Effector CD8-positive, alpha-beta T cell (primary cell): ENCODE data around the gene TRPC1.
"Not testable (repeated sequence)": the region's sequence is repeated elsewhere in the genome, so short reads cannot be mapped to it uniquely, and the experiment has no call there.

Experiments
- DNase-seq: peaks from one replicate; lab custom pipeline; 2025; lab: John Stamatoyannopoulos, UW

TRPC1 gene

DNA sequence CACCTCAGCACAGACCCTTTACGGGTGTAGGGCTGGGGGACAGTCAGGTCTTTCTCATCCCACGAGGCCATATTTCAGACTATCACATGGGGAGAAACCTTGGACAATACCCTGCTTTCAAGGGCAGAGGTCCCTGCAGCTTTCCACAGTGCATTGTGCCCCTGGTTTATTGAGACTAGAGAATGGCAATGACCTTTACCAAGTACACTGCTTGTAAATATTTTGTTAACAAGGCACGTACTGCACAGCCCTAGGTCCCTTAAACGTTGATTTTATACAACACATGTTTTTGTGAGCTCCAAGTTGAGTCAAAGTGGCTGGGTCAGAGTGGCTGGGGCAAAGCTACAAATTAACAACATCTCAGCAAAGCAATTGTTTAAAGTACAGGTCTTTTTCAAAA lies 28.8 kb downstream of the TRPC1 start:
- DNase-seq: not testable (repeated sequence)

DNA sequence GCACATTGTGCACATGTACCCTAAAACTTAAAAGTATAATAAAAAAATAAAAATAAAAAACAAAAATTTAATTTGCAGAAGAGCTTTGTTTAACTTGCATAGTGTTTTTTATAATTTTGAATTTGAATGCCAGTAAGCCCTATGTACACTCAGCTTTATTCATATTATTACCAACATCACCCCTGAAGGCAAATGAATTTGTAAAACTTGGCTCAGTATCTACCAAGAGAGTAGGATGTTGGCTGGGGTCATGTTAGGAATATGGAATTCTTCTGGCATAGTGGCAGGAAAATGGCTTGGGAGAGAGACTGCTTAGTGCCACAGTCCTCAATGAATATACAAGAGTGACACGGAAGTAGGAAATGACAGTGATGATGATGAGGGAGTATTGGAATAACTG lies 30.7 kb downstream of the TRPC1 start:
- DNase-seq: no peak

DNA sequence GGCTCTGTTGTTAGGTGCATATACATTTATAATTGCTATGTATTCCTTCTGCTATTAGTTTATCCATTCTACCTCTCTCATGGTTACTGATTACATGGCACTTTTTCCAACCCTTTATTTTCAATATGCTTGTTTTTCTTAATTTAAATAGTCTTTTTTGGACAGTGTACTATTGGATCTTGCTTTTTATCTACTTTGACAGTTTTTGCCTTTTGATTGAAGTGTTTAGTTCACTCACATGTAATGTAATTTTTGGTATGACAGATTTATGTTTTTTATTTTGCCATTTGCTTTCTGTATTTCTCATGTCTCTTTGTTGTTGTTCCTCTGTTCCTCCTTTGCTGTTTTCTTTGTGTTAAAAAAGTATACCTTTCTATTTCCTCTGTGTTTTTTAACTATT lies 44.5 kb downstream of the TRPC1 start:
- no peak for DNase-seq

DNA sequence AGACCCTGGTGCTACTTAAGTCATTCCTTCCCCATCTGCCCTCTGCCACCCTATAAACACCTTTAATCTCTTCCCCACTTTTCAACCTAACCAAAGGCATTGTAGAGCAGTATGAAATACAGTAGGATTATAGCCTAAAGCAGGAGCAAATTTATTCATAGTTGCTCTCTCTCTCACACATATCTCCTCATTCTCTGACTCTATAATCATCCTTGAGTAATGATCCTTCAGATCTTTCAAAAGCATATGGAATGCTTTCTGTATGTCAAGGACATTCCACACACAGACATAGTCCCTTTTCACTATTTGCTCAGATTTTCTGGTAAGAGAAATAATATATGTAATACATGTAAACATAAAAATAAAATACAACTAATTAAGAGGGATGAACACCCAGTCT lies 54.1 kb downstream of the TRPC1 start:
- no peak for DNase-seq

DNA sequence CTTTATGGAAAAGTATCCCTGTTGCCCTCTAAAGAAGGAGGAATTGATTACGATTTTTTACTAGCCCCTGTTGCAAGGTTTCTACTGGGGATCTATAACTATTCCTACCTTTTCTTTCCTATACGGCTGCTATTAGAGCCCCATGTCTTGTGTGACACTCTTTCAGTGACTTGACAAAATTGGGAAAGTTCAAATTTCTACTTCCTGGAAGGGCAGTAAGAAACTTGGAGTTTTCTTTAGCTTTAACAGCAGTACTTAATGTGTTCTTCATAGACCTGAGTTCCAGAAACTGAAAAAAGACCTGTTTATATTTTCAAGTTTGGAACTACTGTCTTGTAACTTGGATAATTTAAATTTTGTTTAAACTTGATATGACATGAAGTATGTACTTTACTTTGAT lies 54.7 kb downstream of the TRPC1 start:
- DNase-seq: no peak

DNA sequence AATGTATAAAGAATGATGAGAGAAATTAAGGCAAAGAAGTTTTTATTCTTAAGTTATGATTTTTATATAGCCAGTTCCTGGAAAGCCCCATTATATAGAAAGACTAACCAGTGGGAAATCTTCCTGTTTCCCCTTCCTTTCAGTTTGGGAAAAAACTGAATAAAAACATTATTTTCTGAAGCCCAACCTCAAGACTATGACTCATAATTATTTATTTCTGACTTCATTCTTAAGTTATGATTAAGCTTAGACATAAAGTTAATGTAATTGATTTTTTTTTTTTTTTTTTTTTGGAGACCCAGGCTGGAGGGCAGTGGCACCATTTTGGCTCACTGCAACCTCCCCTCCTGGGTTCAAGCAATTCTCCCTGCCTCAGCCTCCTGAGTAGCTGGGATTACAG lies 55.8 kb downstream of the TRPC1 start:
- no peak for DNase-seq

DNA sequence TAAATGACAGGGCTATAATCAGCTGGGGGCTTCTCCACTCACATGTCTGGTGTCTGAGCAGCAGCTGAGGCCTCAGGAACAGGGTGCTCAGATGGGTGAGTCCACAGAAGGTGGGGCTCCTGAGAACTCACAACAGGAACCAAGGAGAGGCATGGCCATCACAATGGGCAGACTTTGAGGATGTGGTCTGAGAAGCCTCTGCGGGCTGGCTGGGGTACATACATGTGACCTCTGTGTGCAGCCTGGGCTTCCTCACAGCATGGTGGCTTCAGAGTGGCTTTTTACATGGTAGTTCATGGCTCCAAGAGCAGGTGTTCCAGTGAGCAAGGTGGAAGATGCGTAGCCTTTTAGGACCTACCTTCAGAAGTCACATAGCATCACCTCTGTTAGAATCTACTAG lies 58.8 kb downstream of the TRPC1 start:
- no peak for DNase-seq

DNA sequence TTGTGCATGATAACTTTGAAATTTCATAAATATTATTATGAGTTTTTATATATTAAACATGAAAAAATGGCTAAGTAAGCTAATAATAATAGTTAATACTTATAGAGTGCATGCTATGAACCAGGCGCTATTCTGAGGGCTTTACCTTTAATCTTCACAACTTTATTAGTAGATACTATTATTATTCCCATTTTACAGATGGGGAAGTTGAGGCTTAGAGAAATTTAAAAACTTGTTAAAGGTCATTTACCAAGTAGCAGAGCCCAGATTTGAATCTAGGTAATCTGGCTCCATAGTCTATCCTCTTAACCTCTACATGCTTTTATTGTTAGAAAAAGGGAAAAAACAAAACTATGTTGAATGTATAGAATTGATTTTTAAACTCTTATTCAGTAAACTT lies 60.4 kb downstream of the TRPC1 start:
- DNase-seq: no peak

DNA sequence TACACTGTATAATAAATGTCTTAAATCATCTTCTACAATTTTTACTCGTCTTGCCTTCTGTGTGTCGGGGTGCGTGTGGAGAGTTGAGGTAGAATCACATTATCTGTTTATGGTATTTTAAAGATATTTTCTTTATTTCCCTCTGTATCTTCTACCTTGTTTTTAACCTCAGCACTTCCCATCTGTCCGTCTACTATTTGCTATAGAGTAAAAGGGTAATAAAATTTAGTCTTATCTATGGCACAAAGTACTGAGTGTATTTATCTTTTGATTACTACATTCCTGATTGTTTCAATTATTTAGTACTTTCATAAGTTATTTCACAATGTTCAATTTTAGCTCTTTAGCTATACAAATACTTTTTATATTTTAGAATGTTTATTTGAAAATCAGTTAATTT lies 62.2 kb downstream of the TRPC1 start:
- no peak for DNase-seq

DNA sequence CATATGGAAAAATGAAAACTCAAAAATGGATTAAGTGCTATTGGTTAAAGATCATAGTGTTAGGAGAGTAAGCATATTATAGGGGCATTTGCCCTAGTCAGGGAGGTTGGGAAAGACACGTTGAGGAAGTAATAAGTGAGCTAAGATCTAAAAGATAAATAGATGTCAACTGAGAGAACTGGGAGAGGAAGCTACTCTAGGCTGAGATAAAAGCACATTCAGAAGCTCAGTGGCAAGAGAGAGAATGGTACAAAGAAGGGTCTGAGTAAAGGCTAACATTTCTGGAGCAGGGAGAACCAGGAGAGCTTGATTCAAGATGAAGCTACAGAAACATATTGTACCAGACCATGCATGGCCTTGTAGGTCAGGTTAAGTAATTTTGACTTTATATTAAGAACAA lies 63.9 kb downstream of the TRPC1 start:
- no peak for DNase-seq

DNA sequence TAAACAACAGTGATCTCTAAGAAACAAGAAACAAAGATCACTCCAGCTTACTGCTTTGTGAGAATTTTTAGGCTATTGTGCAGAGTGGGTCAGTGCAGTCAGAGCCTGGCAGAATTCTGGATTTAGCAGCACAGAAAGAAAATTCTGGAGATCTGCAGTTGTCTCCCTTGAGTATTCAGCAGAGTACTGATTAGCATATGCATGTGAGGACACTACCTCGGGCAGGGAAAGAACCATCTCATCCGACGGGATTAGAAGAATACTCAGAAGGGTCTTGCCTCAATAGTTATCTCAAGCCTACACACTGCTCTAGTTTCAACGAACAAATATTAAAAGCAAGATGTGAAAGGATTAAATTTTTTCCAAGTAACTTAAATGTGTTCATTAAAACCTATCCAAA lies 70.7 kb downstream of the TRPC1 start:
- no peak for DNase-seq

DNA sequence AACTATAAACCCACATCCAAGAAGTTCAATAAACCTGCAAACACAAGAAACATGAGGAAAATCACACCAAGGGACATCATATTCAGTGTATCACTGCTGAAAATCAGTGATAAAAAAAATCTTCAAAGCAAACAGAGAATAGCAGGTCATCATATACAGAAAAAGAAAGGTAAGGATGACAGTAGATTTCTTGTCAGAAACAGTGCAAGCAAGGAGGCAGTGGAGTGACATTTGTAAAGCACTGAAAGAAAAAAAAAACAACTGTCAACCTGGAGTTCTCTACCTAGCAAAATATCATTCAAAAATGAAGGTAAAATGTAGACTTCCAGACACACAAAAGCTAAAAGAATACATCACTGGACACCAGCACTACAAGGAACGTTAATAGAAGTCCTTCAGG lies 71.5 kb downstream of the TRPC1 start:
- no peak for DNase-seq

DNA sequence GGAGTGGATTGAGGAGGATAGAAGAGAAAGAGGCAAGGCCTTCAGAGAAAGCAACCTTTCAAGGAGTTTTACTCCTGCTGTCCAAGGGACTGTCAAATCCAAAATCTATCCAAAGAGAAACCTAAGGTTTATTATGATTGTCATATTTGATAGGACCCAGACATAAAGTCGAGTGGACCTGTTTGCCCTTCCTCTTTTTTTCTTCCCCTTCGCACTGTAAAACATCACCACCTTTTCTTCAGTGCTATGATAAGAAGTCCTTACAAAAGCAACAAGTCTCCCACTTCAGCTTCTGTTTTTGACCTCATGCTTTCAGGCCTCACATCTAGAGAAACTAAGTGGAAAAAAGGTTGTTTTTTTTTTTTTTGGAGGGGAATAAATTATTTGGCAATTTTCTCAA lies 73.0 kb downstream of the TRPC1 start:
- no peak for DNase-seq

DNA sequence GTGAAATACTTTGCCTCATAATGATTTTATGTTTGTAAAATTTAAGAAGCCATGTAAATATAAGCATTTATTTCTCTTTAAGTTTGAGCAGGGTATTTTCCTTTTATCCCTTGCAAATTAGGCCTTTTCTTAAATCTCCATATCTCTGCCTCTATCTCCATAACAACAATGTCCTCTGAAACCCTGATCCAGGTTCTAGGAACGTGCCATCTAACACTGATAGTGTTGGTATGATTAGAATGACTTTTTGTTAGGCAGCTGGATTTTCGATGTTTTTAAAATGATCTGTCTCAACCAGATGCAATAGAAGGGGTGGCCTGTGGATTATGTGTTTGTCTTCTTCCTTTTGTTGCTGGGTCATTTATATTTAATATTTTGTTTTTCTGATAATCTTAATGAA lies 77.9 kb downstream of the TRPC1 start:
- no peak for DNase-seq

DNA sequence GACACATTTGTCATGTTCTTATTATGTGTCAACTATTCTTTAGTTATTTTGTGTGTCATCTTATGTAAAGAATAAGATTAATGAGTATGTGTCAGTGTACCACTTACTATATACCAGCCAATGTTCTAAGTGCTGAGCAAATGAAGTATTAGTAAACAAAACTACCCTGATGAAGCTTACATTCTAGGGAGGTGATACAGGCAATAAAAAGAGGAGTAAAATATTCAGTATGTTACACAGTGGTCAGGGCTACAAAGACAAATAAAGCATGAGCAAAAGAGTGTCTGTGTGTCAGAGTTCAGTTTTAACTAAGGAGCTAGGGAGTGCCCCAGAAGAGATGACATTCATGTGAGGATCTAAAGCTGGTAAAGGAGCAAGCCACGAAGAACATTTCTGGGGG lies 79.1 kb downstream of the TRPC1 start:
- DNase-seq: no peak

DNA sequence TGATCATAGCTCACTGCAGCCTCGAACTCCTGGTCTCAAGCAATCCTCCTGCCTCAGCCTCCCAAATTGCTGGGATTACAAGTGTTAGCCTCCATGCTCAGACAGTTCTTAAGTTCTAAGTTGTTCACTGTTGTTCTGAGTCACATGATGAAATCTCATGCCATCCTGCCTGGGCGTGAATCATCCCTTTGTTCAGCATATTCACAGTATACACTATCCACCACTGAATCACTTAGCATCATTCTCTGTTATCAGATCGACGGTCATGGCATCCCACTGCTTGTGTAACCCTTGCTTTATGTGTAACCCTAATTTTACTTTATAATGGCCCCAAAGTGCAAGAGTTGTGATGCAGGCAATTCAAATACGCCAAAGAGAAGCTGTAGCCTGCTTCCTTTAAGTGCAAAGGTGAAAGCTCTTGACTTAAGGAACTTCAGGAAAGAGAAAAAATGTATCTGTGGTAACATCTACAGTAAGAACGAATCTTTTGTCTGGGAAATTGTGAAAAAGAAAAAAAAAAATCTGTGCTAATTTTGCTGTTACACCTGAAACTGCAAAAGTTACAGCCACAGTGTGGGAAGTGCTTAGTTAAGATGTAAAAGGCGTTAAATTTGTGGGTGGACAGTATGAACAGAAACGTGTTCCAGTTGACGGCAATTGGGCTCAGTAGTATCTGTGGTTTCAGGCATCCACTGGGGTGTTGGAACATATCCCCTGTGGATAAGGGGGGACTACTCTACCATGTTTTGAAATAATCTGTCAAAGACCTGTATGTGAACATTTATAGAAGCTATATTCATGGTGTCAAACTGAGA lies 84.5 kb downstream of the TRPC1 start:
- no peak for DNase-seq

DNA sequence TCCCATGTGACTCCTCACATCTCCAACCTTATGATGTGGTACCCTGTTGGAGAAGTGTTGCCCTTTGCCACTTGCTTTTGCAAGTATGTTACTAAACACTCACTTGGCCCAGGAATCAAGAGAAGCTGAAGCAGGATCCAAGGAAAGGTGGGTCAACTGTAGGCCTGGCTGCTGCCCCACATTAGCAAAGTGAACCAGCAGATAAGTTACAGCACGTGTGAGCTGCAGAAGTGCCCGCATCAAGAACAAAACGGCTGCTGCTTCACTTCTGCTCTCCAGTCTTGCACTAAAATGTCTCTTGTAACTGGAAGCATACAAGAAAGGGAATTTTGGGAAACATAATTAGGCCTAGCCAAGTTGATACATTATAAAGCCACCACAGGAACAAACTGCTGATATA lies 85.4 kb downstream of the TRPC1 start:
- no peak for DNase-seq

DNA sequence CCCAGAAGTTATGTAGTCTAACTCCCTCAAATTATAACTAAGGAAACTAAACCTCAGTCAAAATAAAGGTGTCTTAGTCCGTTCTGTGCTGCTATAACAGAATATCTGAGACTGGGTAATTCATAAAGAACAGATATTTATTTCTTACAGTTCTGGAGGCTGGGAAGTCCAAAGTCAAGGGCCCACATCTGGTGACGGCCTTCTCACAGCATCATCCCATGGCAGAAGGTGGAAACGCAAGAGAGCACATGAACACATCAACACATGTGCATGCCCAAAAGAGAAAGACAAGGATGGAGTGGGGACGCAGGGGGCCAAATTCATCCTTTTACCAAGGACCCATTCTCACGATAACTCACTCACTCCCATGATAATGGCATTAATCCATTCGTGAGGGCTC lies 92.0 kb downstream of the TRPC1 start:
- DNase-seq: no peak

DNA sequence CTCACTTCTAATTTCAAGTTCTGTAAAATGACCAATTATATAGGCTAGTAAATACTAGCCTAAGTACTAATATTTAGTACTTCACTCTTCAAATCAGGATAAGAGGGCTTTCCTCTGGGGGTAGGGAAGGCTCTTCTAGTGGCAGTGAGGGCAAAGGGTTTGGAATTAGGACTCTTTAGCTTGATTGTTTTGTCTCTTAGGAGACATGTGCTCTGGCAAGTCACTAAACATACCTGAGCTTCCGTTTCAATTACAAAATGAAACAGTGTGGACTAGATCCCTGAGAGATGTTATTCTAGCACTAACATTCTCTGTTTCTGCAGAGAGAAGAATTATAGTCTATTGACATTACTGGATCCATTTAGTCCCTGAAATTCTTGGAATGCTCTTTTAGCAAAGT lies 93.5 kb downstream of the TRPC1 start:
- no peak for DNase-seq

DNA sequence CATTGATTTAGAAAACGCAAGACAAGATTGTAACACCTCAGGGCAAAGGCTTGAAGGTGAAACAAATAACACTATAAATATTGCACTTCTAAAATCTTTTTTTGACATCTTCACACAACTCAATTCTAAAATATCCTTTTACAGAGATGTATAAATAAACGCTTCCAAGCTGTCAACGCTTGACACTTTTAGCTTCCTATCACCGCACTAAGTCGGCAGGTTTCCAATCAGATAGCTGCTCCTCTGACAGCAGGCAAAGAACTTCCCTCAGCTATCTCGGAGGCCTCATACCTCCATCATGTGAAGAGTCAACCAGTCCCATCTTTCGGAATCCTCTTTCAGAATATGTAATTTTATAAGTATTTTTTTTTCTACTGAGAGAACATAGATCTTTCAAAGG lies 94.1 kb downstream of the TRPC1 start:
- DNase-seq: no peak

DNA sequence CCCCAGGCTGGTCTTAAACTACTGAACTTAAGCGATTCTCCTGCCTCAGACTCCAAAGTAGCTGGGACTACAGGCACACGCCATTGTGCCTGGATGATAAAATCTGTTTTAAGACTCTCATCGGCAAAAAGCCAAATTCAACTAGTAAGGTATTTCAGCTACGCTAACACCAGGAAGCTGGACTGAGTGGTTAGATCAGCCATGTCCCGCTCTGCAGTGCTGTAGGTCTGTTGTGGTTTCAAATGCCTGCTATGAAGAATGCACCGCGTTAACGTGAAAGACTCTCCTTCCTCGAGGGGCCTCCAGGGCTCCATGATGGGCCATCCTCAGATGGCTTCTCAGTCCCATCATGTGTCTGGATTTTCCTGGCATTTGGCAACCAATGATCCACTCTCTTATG lies 94.8 kb downstream of the TRPC1 start:
- no peak for DNase-seq

DNA sequence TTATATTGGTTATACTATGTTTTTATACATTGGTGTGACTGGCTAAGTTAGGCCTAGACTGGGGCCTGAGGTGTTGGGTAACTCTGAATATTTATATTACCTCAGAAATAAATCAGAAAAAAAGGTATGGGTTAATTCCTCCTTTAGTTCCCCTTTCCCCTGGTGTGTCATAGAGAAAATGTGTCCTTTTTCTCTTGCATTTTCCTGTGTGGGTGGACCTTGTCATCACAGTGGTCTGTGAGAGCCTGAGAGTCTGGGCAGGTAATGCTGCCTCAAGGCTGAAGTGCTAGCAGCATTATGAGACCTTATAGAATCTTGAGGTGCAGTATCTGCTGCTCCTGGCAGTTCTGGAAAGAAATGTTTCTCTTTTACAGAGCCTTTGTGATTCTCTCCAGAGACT lies 95.3 kb downstream of the TRPC1 start:
- DNase-seq: no peak

DNA sequence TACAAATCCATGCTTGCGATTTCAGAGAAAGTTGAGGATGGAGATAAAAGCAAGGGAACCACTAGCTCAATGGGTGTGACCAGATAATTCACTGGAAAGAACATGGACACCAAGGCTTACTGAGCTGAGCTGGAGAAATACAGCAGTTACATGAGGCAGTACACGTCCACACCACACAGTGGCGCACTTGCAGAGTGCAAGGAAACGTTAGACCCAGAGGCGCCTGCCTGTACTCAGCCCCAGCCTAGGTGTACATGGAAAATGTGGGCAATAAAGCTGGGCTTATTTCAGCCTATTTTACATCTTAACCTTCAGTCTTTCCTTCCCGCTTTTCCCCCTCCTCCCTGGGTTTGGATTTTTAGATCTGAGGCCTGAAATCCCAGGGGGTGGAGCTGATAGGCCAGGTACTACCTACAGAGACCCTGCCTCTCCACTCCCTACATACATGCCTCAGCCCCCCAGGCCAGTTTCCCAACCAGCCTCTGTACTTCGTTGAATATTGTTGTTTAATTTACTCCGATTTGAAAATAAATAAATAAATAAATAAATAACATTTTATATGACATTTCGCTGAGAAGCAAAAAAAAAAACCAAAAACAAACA lies 105.0 kb downstream of the TRPC1 start:
- no peak for DNase-seq

DNA sequence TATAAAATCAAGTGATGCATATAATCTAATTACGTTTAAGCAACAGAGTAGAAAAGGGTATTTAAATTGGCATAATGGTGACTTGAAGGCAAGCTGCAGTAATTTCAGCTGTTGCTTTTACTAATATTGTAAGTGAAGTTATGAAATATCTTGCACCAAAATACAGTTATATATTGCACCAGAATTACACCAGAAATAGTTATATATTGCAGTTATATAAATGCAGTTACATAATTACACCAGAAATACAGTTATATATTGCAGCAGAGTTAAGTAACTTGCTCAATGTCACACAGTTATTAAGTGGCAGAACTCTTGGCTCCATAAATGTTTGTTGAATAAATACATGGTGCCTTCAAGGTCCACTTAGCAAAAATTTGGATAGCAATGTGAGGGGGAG lies 113.7 kb downstream of the TRPC1 start:
- DNase-seq: no peak
